ENCODE measurements around the gene ABCC4. TPM values are rescaled to one million over a fixed set of nuclear protein-coding genes. Genes with fewer than 3 reads are reported as not detected.

The ABCC4 gene
- total and polyA plus RNA-seq, 9 of the 15 experiments (the other 6 are each of a cell fraction or from before 2014, with no cell fraction given): 9.4 to 46.1 (median 25.4) TPM

- no TSS peak for BruUV-seq (replicated peaks)
- FAIRE-seq (no peak), ATAC-seq (no peak), DNase-seq (ENCODE audit: extremely low read depth in 1 of 4, low spot score in 3 of 4) (no peak)
- Histone ChIP-seq H3K9me3 (replicated peaks; ENCODE audit: control insufficient read depth, insufficient read depth, low read depth, low read length) (no peaks in the 10 kb centered on the region), H3K9me1 (ENCODE audit: control insufficient read depth, insufficient read depth, low read length) (peaks cover 3% of the 10 kb centered on the region), H3K4me2 (ENCODE audit: insufficient read depth, low read length) (no peak overlapping the region), H4K20me1 (replicated peaks; ENCODE audit: control insufficient read depth, insufficient read depth, low read length) (no peaks in the 10 kb centered on the region), H2AFZ (ENCODE audit: low read depth, low read length) (no peak overlapping the region), H3K36me3 (ENCODE audit: control insufficient read depth, insufficient read depth, low read length) (peaks cover 11% of the 10 kb centered on the region; the same call in 1 of the 3 replicates), H3K27ac (ENCODE audit: extremely low read depth, low read depth, low read length) (no peak overlapping the region), H3K27me3 (ENCODE audit: control insufficient read depth in 2 of 2, insufficient read depth in 2 of 2, low read length in 2 of 2) (no peaks in the 10 kb centered on the region), H3K4me1 (replicated peaks in 1 of 2; ENCODE audit: control insufficient read depth in 2 of 2, insufficient read depth in 2 of 2, low read length in 2 of 2) (peaks cover 0 to 7% of the 10 kb centered on the region in 2 experiments; a peak in 3 of 5 replicates), H3K9ac (ENCODE audit: insufficient read depth in 1 of 2, low read depth in 2 of 2, low read length in 2 of 2) (no peak overlapping the region), H3K4me3 (no peak overlapping the region), H3K79me2 (ENCODE audit: control insufficient read depth, insufficient read depth, low read length) (peaks cover 78% of the 10 kb centered on the region)
- ChIA-PET POLR2A (no interaction called here), CTCF (ENCODE audit: low intra/inter-chr PET ratio) (no interaction called here)
- in situ Hi-C loops (cut with MboI): no loop called here
- WGBS (ENCODE audit: insufficient coverage, low coverage, missing lambda C conversion rate): 96% methylated on average over 9 of the region's 9 CpGs
- intact Hi-C loops (cut with micrococcal nuclease): no loop called here
- TF ChIP-seq ZNF644 (tag; IDR thresholded peaks at IDR 0.05; ENCODE audit: low read depth) (no peak), ATF1 (CRISPR knock-in tag; IDR thresholded peaks at IDR 0.05) (no peak), ATF1 (tag; IDR thresholded peaks at IDR 0.05) (no peak), TCF7L2 (IDR thresholded peaks at IDR 0.05; ENCODE audit: low read depth, low read length) (no peak), ZZZ3 (IDR thresholded peaks at IDR 0.05) (no peak), PCBP2 (IDR thresholded peaks at IDR 0.05; ENCODE audit: low read depth, low read length, poor library complexity, severe bottlenecking) (no peak), KLF1 (tag; IDR thresholded peaks at IDR 0.05) (no peak), HEY1 (CRISPR knock-in tag; IDR thresholded peaks at IDR 0.05; ENCODE audit: borderline replicate concordance) (no peak), RBM17 (IDR thresholded peaks at IDR 0.05; ENCODE audit: borderline replicate concordance, low read depth, low read length) (no peak), DMBX1 (CRISPR knock-in tag; IDR thresholded peaks at IDR 0.05; ENCODE audit: borderline replicate concordance) (no peak), ZNF23 (CRISPR knock-in tag; IDR thresholded peaks at IDR 0.05) (no peak), NCOA4 (IDR thresholded peaks at IDR 0.05; ENCODE audit: partially characterized antibody) (no peak), ZNF408 (CRISPR knock-in tag; IDR thresholded peaks at IDR 0.05; ENCODE audit: low read depth) (no peak), ZNF436 (CRISPR knock-in tag; IDR thresholded peaks at IDR 0.05) (no peak), MXI1 (IDR thresholded peaks at IDR 0.05; ENCODE audit: low read depth, low read length) (no peak), ZMIZ1 (IDR thresholded peaks at IDR 0.05; ENCODE audit: low read depth in 2 of 2, low read length in 2 of 2) (no peak), MITF (IDR thresholded peaks at IDR 0.05) (no peak), ZNF699 (CRISPR knock-in tag; IDR thresholded peaks at IDR 0.05; ENCODE audit: insufficient replicate concordance) (no peak), HES1 (IDR thresholded peaks at IDR 0.05; ENCODE audit: low read depth) (no peak)
Measured at GRCh38 chr13:95258619-95259194, 42.5 kb downstream of the ABCC4 start.

Data from K562 (cell line).